HepG2 (cell line): ENCODE measurements around the gene GJD3. TPM values are rescaled to one million over a fixed set of nuclear protein-coding genes. Genes with fewer than 3 reads are reported as not detected.
A peak's percentile ranks its signal among the peaks of the same experiment; 100 is the strongest.

Experiments
- BRD4 ChIP-seq: sonication (generic); formaldehyde crosslinking; IDR thresholded peaks from 2 replicates; pipeline ENCODE4 v1.4.0; 2020; ENCODE audit warnings: missing genetic modification reagents
- CCDC6 ChIP-seq: sonication (generic); formaldehyde crosslinking; IDR thresholded peaks from 2 replicates; pipeline ENCODE4 v1.8.1; 2022; ENCODE audit warnings: mild to moderate bottlenecking, missing genetic modification reagents, moderate library complexity
- DBP ChIP-seq: sonication (generic); formaldehyde crosslinking; IDR thresholded peaks from 2 replicates; pipeline ENCODE4 v1.4.0; 2020; ENCODE audit warnings: missing genetic modification reagents; ENCODE audit errors: not compliant biosample characterization
- ETS1 ChIP-seq: sonication (generic); formaldehyde crosslinking; IDR thresholded peaks from 2 replicates; pipeline ENCODE4 v1.4.0; 2020; ENCODE audit warnings: missing genetic modification reagents
- FIP1L1 ChIP-seq: fragments of 200-400 bp; formaldehyde crosslinking; IDR thresholded peaks from 2 replicates; pipeline ENCODE4 v1.6.1; 2018; ENCODE audit warnings: low read depth, mild to moderate bottlenecking, low read length, moderate library complexity, borderline replicate concordance; ENCODE audit not compliant: insufficient read depth
- FOXM1 ChIP-seq: sonication (generic); formaldehyde crosslinking; IDR thresholded peaks from 2 replicates; pipeline ENCODE4 v1.5.0; 2020; ENCODE audit warnings: missing genetic modification reagents
- MATR3 ChIP-seq: sonication (generic); formaldehyde crosslinking; IDR thresholded peaks from 2 replicates; pipeline ENCODE4 v1.4.0; 2020; ENCODE audit warnings: missing genetic modification reagents
- NPAS2 ChIP-seq: sonication (generic); formaldehyde crosslinking; IDR thresholded peaks from 2 replicates; pipeline ENCODE4 v1.8.0; 2022; ENCODE audit warnings: mild to moderate bottlenecking, missing genetic modification reagents, borderline replicate concordance
- NRL ChIP-seq: sonication (generic); formaldehyde crosslinking; IDR thresholded peaks from 2 replicates; pipeline ENCODE4 v1.5.0; 2020; ENCODE audit warnings: missing genetic modification reagents, mild to moderate bottlenecking, moderate library complexity, borderline replicate concordance
- SMAD3 ChIP-seq: sonication (generic); formaldehyde crosslinking; IDR thresholded peaks from 2 replicates; pipeline ENCODE4 v1.4.0; 2020; ENCODE audit warnings: missing genetic modification reagents
- SMAD9 ChIP-seq: sonication (generic); formaldehyde crosslinking; IDR thresholded peaks from 2 replicates; pipeline ENCODE4 v1.5.1; 2020; ENCODE audit warnings: mild to moderate bottlenecking, missing genetic modification reagents
- SSRP1 ChIP-seq: IDR thresholded peaks from 2 replicates; pipeline ENCODE4 v1.6.1; 2016; ENCODE audit warnings: control low read depth
- TBL1XR1 ChIP-seq: fragments of 150-350 bp; IDR thresholded peaks from 2 replicates; pipeline ENCODE4 v1.6.1; 2014; ENCODE audit warnings: borderline replicate concordance, low read length; ENCODE audit not compliant: partially characterized antibody
- TBX3 ChIP-seq: fragments of 450-650 bp; IDR thresholded peaks from 2 replicates; pipeline ENCODE4 v1.6.1; 2017; ENCODE audit warnings: antibody characterized with exemption, mild to moderate bottlenecking, inconsistent platforms, borderline replicate concordance
- U2AF1 ChIP-seq: fragments of 200-400 bp; formaldehyde crosslinking; optimal IDR thresholded peaks from 2 replicates; pipeline ENCODE3; 2017; ENCODE audit warnings: mild to moderate bottlenecking, low read depth, low read length
- ZBTB39 ChIP-seq: sonication (generic); formaldehyde crosslinking; IDR thresholded peaks from 2 replicates; pipeline ENCODE4 v1.5.0; 2020; ENCODE audit warnings: missing genetic modification reagents
- ZBTB42 ChIP-seq: sonication (generic); formaldehyde crosslinking; IDR thresholded peaks from 2 replicates; pipeline ENCODE4 v1.5.0; 2020; ENCODE audit warnings: mild to moderate bottlenecking, missing genetic modification reagents
- ZNF101 ChIP-seq: sonication (generic); formaldehyde crosslinking; IDR thresholded peaks from 2 replicates; pipeline ENCODE4 v1.4.0; 2020; ENCODE audit warnings: mild to moderate bottlenecking, low read depth, missing genetic modification reagents, borderline replicate concordance
- ZNF263 ChIP-seq: sonication (generic); formaldehyde crosslinking; IDR thresholded peaks from 2 replicates; pipeline ENCODE4 v1.4.0; 2020; ENCODE audit warnings: missing genetic modification reagents
- ZNF33B ChIP-seq: sonication (generic); formaldehyde crosslinking; IDR thresholded peaks from 2 replicates; pipeline ENCODE4 v1.5.1; 2020; ENCODE audit warnings: mild to moderate bottlenecking, missing genetic modification reagents
- ZNF414 ChIP-seq: sonication (generic); formaldehyde crosslinking; IDR thresholded peaks from 2 replicates; pipeline ENCODE4 v1.5.0; 2020; ENCODE audit warnings: missing genetic modification reagents
- ZNF710 ChIP-seq: sonication (generic); formaldehyde crosslinking; IDR thresholded peaks from 2 replicates; pipeline ENCODE4 v1.5.0; 2020; ENCODE audit warnings: mild to moderate bottlenecking, missing genetic modification reagents, borderline replicate concordance
- ZNF724P ChIP-seq: sonication (generic); formaldehyde crosslinking; IDR thresholded peaks from 2 replicates; pipeline ENCODE4 v1.8.0; 2022; ENCODE audit warnings: missing genetic modification reagents, borderline replicate concordance
- polyA plus RNA-seq, 8 experiments: library from polyadenylated mRNA; depleted of rRNA in 3 of 8; stranded (reverse) in 7 of 8; unstranded in 1 of 8; fragments of >200 nt; fragmentation: Illumina TruSeq in 4 of 8; extraction: Trizol in 4 of 8; gene quantifications; 2 replicates each; pipeline versions ENCODE4 v1.2.1 to v1.2.3, GENCODE V29; 2011 to 2016; ENCODE audit warnings: low read depth in 4 of 8, missing spikeins in 1 of 8, mixed read lengths in 1 of 8; ENCODE audit not compliant: insufficient read depth in 1 of 8
- total RNA-seq, 5 experiments: library from RNA; depleted of rRNA; stranded (reverse); fragments of >200 nt; fragmentation: Illumina TruSeq; extraction: Trizol; gene quantifications; 2 replicates each; pipeline ENCODE4 v1.2.3, GENCODE V29; 2016; ENCODE audit warnings: low read depth in 1 of 5

The GJD3 gene
- total and polyA plus RNA-seq, 2 of the 13 experiments (the other 11 are each of a cell fraction or from before 2014, with no cell fraction given), result not detected

- no peak for TF ChIP-seq U2AF1
- TF ChIP-seq ZBTB39 (CRISPR knock-in tag), result 0 out of 2 replicates have a peak, but pooled peaks have one; percentile 23
- no peak for TF ChIP-seq SMAD9 (CRISPR knock-in tag)
- peak; percentile 22; the same call in 1 of the 2 replicates for TF ChIP-seq ZBTB42 (CRISPR knock-in tag)
- TF ChIP-seq ZNF724P (CRISPR knock-in tag), result peak; percentile 18; the same call in 1 of the 2 replicates
- TF ChIP-seq TBL1XR1, result no peak
- TF ChIP-seq FIP1L1, result no peak
- no peak; the same call in 1 of the 2 replicates for TF ChIP-seq ZNF263 (CRISPR knock-in tag)
- TF ChIP-seq ETS1 (CRISPR knock-in tag), result no peak
- no peak for TF ChIP-seq ZNF710 (CRISPR knock-in tag)
- TF ChIP-seq FOXM1 (CRISPR knock-in tag), result no peak
- 0 out of 2 replicates have a peak, but pooled peaks have one; percentile 15 for TF ChIP-seq CCDC6 (CRISPR knock-in tag)
- TF ChIP-seq ZNF414 (CRISPR knock-in tag), result no peak
- no peak for TF ChIP-seq TBX3
- TF ChIP-seq MATR3 (CRISPR knock-in tag), result no peak
- no peak for TF ChIP-seq NRL
- no peak for TF ChIP-seq NPAS2
- TF ChIP-seq ZNF33B (CRISPR knock-in tag), result 0 out of 2 replicates have a peak, but pooled peaks have one; percentile 14
- no peak for TF ChIP-seq ZNF101 (CRISPR knock-in tag)
- no peak for TF ChIP-seq SMAD3
- no peak for TF ChIP-seq DBP (CRISPR knock-in tag)
- TF ChIP-seq BRD4 (CRISPR knock-in tag), result no peak
- no peak for TF ChIP-seq SSRP1
Measured at GRCh38 chr17:40344421-40345160, 19.9 kb downstream of the GJD3 start (continued).
